ENCODE data around the gene FSCN2. TPM values are rescaled to one million over a fixed set of nuclear protein-coding genes. Genes with fewer than 3 reads are reported as not detected.

Gene FSCN2
- total RNA-seq, 2 experiments from 2014 or later = 1.6 to 6.7 TPM

- CTCF ChIA-PET (ENCODE audit: unreplicated experiment) = no interaction called here
- Histone ChIP-seq H3K4me2 (ENCODE audit: low read length) (no peak overlapping the region), H4K20me1 (ENCODE audit: insufficient read depth, low read length) (no peaks in the 10 kb centered on the region), H2AFZ (ENCODE audit: low read length) (no peak overlapping the region), H3K79me2 (ENCODE audit: insufficient read depth, low read depth, low read length) (no peaks in the 10 kb centered on the region), H3K4me1 (ENCODE audit: insufficient read depth, low read length, poor library complexity, severe bottlenecking) (no peaks in the 10 kb centered on the region), H3K36me3 (ENCODE audit: insufficient read depth, low read length) (peaks cover 78% of the 10 kb centered on the region), H3K27ac (ENCODE audit: low read depth, low read length, poor library complexity, severe bottlenecking) (no peak overlapping the region), H3K4me3 (ENCODE audit: low read depth, low read length, poor library complexity, severe bottlenecking) (no peak overlapping the region), H3K9me2 (ENCODE audit: insufficient read depth, low read length) (no peaks in the 10 kb centered on the region), H3K9me3 (ENCODE audit: low read length) (no peaks in the 10 kb centered on the region)
- POLR2A ChIA-PET = no interaction called here
- BruUV-seq (replicated peaks) = no TSS peak
- DNase-seq (ENCODE audit: low spot score) = no peak
- TF ChIP-seq CTCF (conservative IDR thresholded peaks at IDR 0.05; ENCODE audit: low read length) (no peak), EZH2phosphoT487 (IDR thresholded peaks at IDR 0.05; ENCODE audit: borderline replicate concordance, low read depth, low read length) (no peak)
- intact Hi-C loops (cut with micrococcal nuclease; ENCODE audit: unreplicated experiment) = no loop called here
Measured at GRCh38 chr17:81578561-81579225, 50.5 kb downstream of the FSCN2 start.

- DNase-seq (ENCODE audit: low spot score) = no peak
- no peak for TF ChIP-seq EZH2phosphoT487 (IDR thresholded peaks at IDR 0.05; ENCODE audit: borderline replicate concordance, low read depth, low read length)
- TF ChIP-seq CTCF (conservative IDR thresholded peaks at IDR 0.05; ENCODE audit: low read length) = no peak
- Histone ChIP-seq H3K79me2 (ENCODE audit: insufficient read depth, low read depth, low read length) (no peaks in the 10 kb centered on the region), H3K36me3 (ENCODE audit: insufficient read depth, low read length) (peaks cover 78% of the 10 kb centered on the region), H3K9me2 (ENCODE audit: insufficient read depth, low read length) (no peaks in the 10 kb centered on the region), H3K27ac (ENCODE audit: low read depth, low read length, poor library complexity, severe bottlenecking) (no peak overlapping the region), H3K9me3 (ENCODE audit: low read length) (no peaks in the 10 kb centered on the region), H2AFZ (ENCODE audit: low read length) (no peak overlapping the region), H3K4me3 (ENCODE audit: low read depth, low read length, poor library complexity, severe bottlenecking) (no peak overlapping the region), H3K4me1 (ENCODE audit: insufficient read depth, low read length, poor library complexity, severe bottlenecking) (no peaks in the 10 kb centered on the region), H4K20me1 (ENCODE audit: insufficient read depth, low read length) (no peaks in the 10 kb centered on the region), H3K4me2 (ENCODE audit: low read length) (no peak overlapping the region)
- POLR2A ChIA-PET = no interaction called here
- intact Hi-C loops (cut with micrococcal nuclease; ENCODE audit: unreplicated experiment) = no loop called here
- no TSS peak for BruUV-seq (replicated peaks)
- CTCF ChIA-PET (ENCODE audit: unreplicated experiment) = no interaction called here
Measured at GRCh38 chr17:81579298-81579697, 51.1 kb downstream of the FSCN2 start.

- Histone ChIP-seq H3K36me3 (ENCODE audit: insufficient read depth, low read length) (peaks cover 78% of the 10 kb centered on the region), H4K20me1 (ENCODE audit: insufficient read depth, low read length) (no peaks in the 10 kb centered on the region), H3K27ac (ENCODE audit: low read depth, low read length, poor library complexity, severe bottlenecking) (no peak overlapping the region), H3K4me3 (ENCODE audit: low read depth, low read length, poor library complexity, severe bottlenecking) (no peak overlapping the region), H3K4me1 (ENCODE audit: insufficient read depth, low read length, poor library complexity, severe bottlenecking) (no peaks in the 10 kb centered on the region), H2AFZ (ENCODE audit: low read length) (no peak overlapping the region), H3K9me2 (ENCODE audit: insufficient read depth, low read length) (no peaks in the 10 kb centered on the region), H3K9me3 (ENCODE audit: low read length) (no peaks in the 10 kb centered on the region), H3K79me2 (ENCODE audit: insufficient read depth, low read depth, low read length) (no peaks in the 10 kb centered on the region), H3K4me2 (ENCODE audit: low read length) (no peak overlapping the region)
- ChIA-PET CTCF (ENCODE audit: unreplicated experiment) (no interaction called here), POLR2A (no interaction called here)
- TF ChIP-seq EZH2phosphoT487 (IDR thresholded peaks at IDR 0.05; ENCODE audit: borderline replicate concordance, low read depth, low read length) (no peak), CTCF (conservative IDR thresholded peaks at IDR 0.05; ENCODE audit: low read length) (no peak)
- intact Hi-C loops (cut with micrococcal nuclease; ENCODE audit: unreplicated experiment) = no loop called here
- no TSS peak for BruUV-seq (replicated peaks)
- no peak for DNase-seq (ENCODE audit: low spot score)
Measured at GRCh38 chr17:81579821-81580321, 51.7 kb downstream of the FSCN2 start.

All from OCI-LY7 (cell line).